ENCODE data around the gene SLC10A7.

SLC10A7 gene

GRCh38 chr4:146432065-146432464 is 89.7 kb downstream of the SLC10A7 start:
- Histone ChIP-seq H3K4me1 (ENCODE audit: control insufficient read depth, insufficient read depth, low read length, poor library complexity, severe bottlenecking) (no peaks in the 10 kb centered on the region), H3K4me3 (ENCODE audit: insufficient read depth, low read depth, low read length, poor library complexity, severe bottlenecking) (no peak overlapping the region), H3K27me3 (replicated peaks; ENCODE audit: control insufficient read depth, insufficient read depth, low read length, poor library complexity, severe bottlenecking) (no peaks in the 10 kb centered on the region), H3K36me3 (ENCODE audit: control insufficient read depth, insufficient read depth, low read length) (no peaks in the 10 kb centered on the region), H3K9me3 (ENCODE audit: control insufficient read depth, low read length) (no peaks in the 10 kb centered on the region), H3K27ac (ENCODE audit: insufficient read depth, low read length, poor library complexity, severe bottlenecking) (no peak overlapping the region)
- DNase-seq: no peak

GRCh38 chr4:146428298-146428697 is 93.4 kb downstream of the SLC10A7 start:
- Histone ChIP-seq H3K4me3 (ENCODE audit: insufficient read depth, low read depth, low read length, poor library complexity, severe bottlenecking) (no peak overlapping the region), H3K27me3 (replicated peaks; ENCODE audit: control insufficient read depth, insufficient read depth, low read length, poor library complexity, severe bottlenecking) (no peaks in the 10 kb centered on the region), H3K36me3 (ENCODE audit: control insufficient read depth, insufficient read depth, low read length) (no peaks in the 10 kb centered on the region), H3K4me1 (ENCODE audit: control insufficient read depth, insufficient read depth, low read length, poor library complexity, severe bottlenecking) (no peaks in the 10 kb centered on the region), H3K9me3 (ENCODE audit: control insufficient read depth, low read length) (no peaks in the 10 kb centered on the region), H3K27ac (ENCODE audit: insufficient read depth, low read length, poor library complexity, severe bottlenecking) (no peak overlapping the region)
- no peak for DNase-seq

- H3K36me3 ChIP-seq (ENCODE audit: control insufficient read depth, insufficient read depth, low read length): no peaks in the 10 kb centered on the region
- no peaks in the 10 kb centered on the region for H3K4me1 ChIP-seq (ENCODE audit: control insufficient read depth, insufficient read depth, low read length, poor library complexity, severe bottlenecking)
- no peaks in the 10 kb centered on the region for H3K27me3 ChIP-seq (replicated peaks; ENCODE audit: control insufficient read depth, insufficient read depth, low read length, poor library complexity, severe bottlenecking)
- no peak overlapping the region for H3K27ac ChIP-seq (ENCODE audit: insufficient read depth, low read length, poor library complexity, severe bottlenecking)
- H3K9me3 ChIP-seq (ENCODE audit: control insufficient read depth, low read length): no peaks in the 10 kb centered on the region
- no peak overlapping the region for H3K4me3 ChIP-seq (ENCODE audit: insufficient read depth, low read depth, low read length, poor library complexity, severe bottlenecking)
- DNase-seq: no peak
These were observed 103.9 kb downstream of the SLC10A7 start for GRCh38 chr4:146417822-146418221.

- Histone ChIP-seq H3K36me3 (ENCODE audit: control insufficient read depth, insufficient read depth, low read length) (no peaks in the 10 kb centered on the region), H3K27me3 (replicated peaks; ENCODE audit: control insufficient read depth, insufficient read depth, low read length, poor library complexity, severe bottlenecking) (no peaks in the 10 kb centered on the region), H3K4me3 (ENCODE audit: insufficient read depth, low read depth, low read length, poor library complexity, severe bottlenecking) (no peak overlapping the region), H3K9me3 (ENCODE audit: control insufficient read depth, low read length) (no peaks in the 10 kb centered on the region), H3K4me1 (ENCODE audit: control insufficient read depth, insufficient read depth, low read length, poor library complexity, severe bottlenecking) (no peaks in the 10 kb centered on the region), H3K27ac (ENCODE audit: insufficient read depth, low read length, poor library complexity, severe bottlenecking) (no peak overlapping the region)
- DNase-seq: no peak
These were observed 105.9 kb downstream of the SLC10A7 start for GRCh38 chr4:146415829-146416228.

GRCh38 chr4:146407669-146408084 is 114.1 kb downstream of the SLC10A7 start:
- Histone ChIP-seq H3K27ac (ENCODE audit: insufficient read depth, low read length, poor library complexity, severe bottlenecking) (no peak overlapping the region), H3K9me3 (ENCODE audit: control insufficient read depth, low read length) (no peaks in the 10 kb centered on the region), H3K27me3 (replicated peaks; ENCODE audit: control insufficient read depth, insufficient read depth, low read length, poor library complexity, severe bottlenecking) (no peaks in the 10 kb centered on the region), H3K36me3 (ENCODE audit: control insufficient read depth, insufficient read depth, low read length) (no peaks in the 10 kb centered on the region), H3K4me1 (ENCODE audit: control insufficient read depth, insufficient read depth, low read length, poor library complexity, severe bottlenecking) (no peaks in the 10 kb centered on the region), H3K4me3 (ENCODE audit: insufficient read depth, low read depth, low read length, poor library complexity, severe bottlenecking) (no peak overlapping the region)
- no peak for DNase-seq

- no peak for DNase-seq
- H3K9me3 ChIP-seq (ENCODE audit: control insufficient read depth, low read length): no peaks in the 10 kb centered on the region
- H3K4me1 ChIP-seq (ENCODE audit: control insufficient read depth, insufficient read depth, low read length, poor library complexity, severe bottlenecking): no peaks in the 10 kb centered on the region
- no peaks in the 10 kb centered on the region for H3K27me3 ChIP-seq (replicated peaks; ENCODE audit: control insufficient read depth, insufficient read depth, low read length, poor library complexity, severe bottlenecking)
- no peak overlapping the region for H3K27ac ChIP-seq (ENCODE audit: insufficient read depth, low read length, poor library complexity, severe bottlenecking)
- no peaks in the 10 kb centered on the region for H3K36me3 ChIP-seq (ENCODE audit: control insufficient read depth, insufficient read depth, low read length)
- H3K4me3 ChIP-seq (ENCODE audit: insufficient read depth, low read depth, low read length, poor library complexity, severe bottlenecking): no peak overlapping the region
These were observed 114.5 kb downstream of the SLC10A7 start for GRCh38 chr4:146407257-146407656.

GRCh38 chr4:146401274-146401673 is 120.5 kb downstream of the SLC10A7 start:
- no peak overlapping the region for H3K4me3 ChIP-seq (ENCODE audit: insufficient read depth, low read depth, low read length, poor library complexity, severe bottlenecking)
- no peak overlapping the region for H3K27ac ChIP-seq (ENCODE audit: insufficient read depth, low read length, poor library complexity, severe bottlenecking)
- no peaks in the 10 kb centered on the region for H3K4me1 ChIP-seq (ENCODE audit: control insufficient read depth, insufficient read depth, low read length, poor library complexity, severe bottlenecking)
- no peak for DNase-seq
- no peaks in the 10 kb centered on the region for H3K36me3 ChIP-seq (ENCODE audit: control insufficient read depth, insufficient read depth, low read length)
- no peaks in the 10 kb centered on the region for H3K9me3 ChIP-seq (ENCODE audit: control insufficient read depth, low read length)
- no peaks in the 10 kb centered on the region for H3K27me3 ChIP-seq (replicated peaks; ENCODE audit: control insufficient read depth, insufficient read depth, low read length, poor library complexity, severe bottlenecking)

GRCh38 chr4:146398896-146399445 is 122.8 kb downstream of the SLC10A7 start:
- Histone ChIP-seq H3K4me1 (ENCODE audit: control insufficient read depth, insufficient read depth, low read length, poor library complexity, severe bottlenecking) (no peaks in the 10 kb centered on the region), H3K27ac (ENCODE audit: insufficient read depth, low read length, poor library complexity, severe bottlenecking) (no peak overlapping the region), H3K4me3 (ENCODE audit: insufficient read depth, low read depth, low read length, poor library complexity, severe bottlenecking) (no peak overlapping the region), H3K27me3 (replicated peaks; ENCODE audit: control insufficient read depth, insufficient read depth, low read length, poor library complexity, severe bottlenecking) (no peaks in the 10 kb centered on the region), H3K9me3 (ENCODE audit: control insufficient read depth, low read length) (no peaks in the 10 kb centered on the region), H3K36me3 (ENCODE audit: control insufficient read depth, insufficient read depth, low read length) (no peaks in the 10 kb centered on the region)
- DNase-seq: no peak

GRCh38 chr4:146398404-146398803 is 123.3 kb downstream of the SLC10A7 start:
- no peak overlapping the region for H3K4me3 ChIP-seq (ENCODE audit: insufficient read depth, low read depth, low read length, poor library complexity, severe bottlenecking)
- H3K27ac ChIP-seq (ENCODE audit: insufficient read depth, low read length, poor library complexity, severe bottlenecking): no peak overlapping the region
- no peaks in the 10 kb centered on the region for H3K4me1 ChIP-seq (ENCODE audit: control insufficient read depth, insufficient read depth, low read length, poor library complexity, severe bottlenecking)
- no peaks in the 10 kb centered on the region for H3K9me3 ChIP-seq (ENCODE audit: control insufficient read depth, low read length)
- DNase-seq: no peak
- H3K27me3 ChIP-seq (replicated peaks; ENCODE audit: control insufficient read depth, insufficient read depth, low read length, poor library complexity, severe bottlenecking): no peaks in the 10 kb centered on the region
- no peaks in the 10 kb centered on the region for H3K36me3 ChIP-seq (ENCODE audit: control insufficient read depth, insufficient read depth, low read length)

- Histone ChIP-seq H3K9me3 (ENCODE audit: control insufficient read depth, low read length) (no peaks in the 10 kb centered on the region), H3K36me3 (ENCODE audit: control insufficient read depth, insufficient read depth, low read length) (no peaks in the 10 kb centered on the region), H3K27me3 (replicated peaks; ENCODE audit: control insufficient read depth, insufficient read depth, low read length, poor library complexity, severe bottlenecking) (no peaks in the 10 kb centered on the region), H3K27ac (ENCODE audit: insufficient read depth, low read length, poor library complexity, severe bottlenecking) (no peak overlapping the region), H3K4me1 (ENCODE audit: control insufficient read depth, insufficient read depth, low read length, poor library complexity, severe bottlenecking) (no peaks in the 10 kb centered on the region), H3K4me3 (ENCODE audit: insufficient read depth, low read depth, low read length, poor library complexity, severe bottlenecking) (no peak overlapping the region)
- no peak for DNase-seq
These were observed 132.2 kb downstream of the SLC10A7 start for GRCh38 chr4:146389561-146389960.
